ENCODE results near the gene NAIF1. TPM values are rescaled to one million over a fixed set of nuclear protein-coding genes. Genes with fewer than 3 reads are reported as not detected.

Gene NAIF1
- total and polyA plus RNA-seq, 7 donors, result 5.5 to 11.0 (median 8.4) TPM

DNA sequence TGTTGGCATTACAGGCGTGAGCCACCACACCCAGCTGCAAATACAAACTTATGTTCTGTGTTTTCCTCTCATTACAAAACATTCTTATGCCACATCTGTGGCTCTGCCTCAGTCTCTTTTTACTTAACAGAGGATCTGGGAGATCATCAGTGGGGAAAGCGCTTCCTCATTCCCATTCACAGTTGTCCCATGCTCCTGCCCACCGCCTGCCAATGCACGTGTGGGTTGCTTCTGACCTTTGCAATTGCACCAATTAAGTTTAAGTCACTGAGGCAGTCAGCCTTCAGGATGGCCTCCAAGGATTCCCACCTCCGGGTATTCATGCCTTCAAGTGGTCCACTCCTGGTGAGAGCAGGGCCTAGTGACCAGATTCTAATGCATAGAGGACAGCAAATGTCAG is 51.4 kb downstream of the NAIF1 start:
- DNase-seq, result no peak
- no peak overlapping the region for H3K27ac ChIP-seq
- no peaks in the 10 kb centered on the region for H3K4me1 ChIP-seq
- WGBS, 2 donors, result 84 to 90% methylated on average over 5 of the region's 5 CpGs
- intact Hi-C loops (cut with DNase I), result no loop called here
- H3K9me3 ChIP-seq, result no peaks in the 10 kb centered on the region
- H3K36me3 ChIP-seq, result no peaks in the 10 kb centered on the region
- no peaks in the 10 kb centered on the region for H3K27me3 ChIP-seq
- TF ChIP-seq POLR2A (IDR thresholded peaks at IDR 0.05), result no peak
- TF ChIP-seq, protein P1, sequence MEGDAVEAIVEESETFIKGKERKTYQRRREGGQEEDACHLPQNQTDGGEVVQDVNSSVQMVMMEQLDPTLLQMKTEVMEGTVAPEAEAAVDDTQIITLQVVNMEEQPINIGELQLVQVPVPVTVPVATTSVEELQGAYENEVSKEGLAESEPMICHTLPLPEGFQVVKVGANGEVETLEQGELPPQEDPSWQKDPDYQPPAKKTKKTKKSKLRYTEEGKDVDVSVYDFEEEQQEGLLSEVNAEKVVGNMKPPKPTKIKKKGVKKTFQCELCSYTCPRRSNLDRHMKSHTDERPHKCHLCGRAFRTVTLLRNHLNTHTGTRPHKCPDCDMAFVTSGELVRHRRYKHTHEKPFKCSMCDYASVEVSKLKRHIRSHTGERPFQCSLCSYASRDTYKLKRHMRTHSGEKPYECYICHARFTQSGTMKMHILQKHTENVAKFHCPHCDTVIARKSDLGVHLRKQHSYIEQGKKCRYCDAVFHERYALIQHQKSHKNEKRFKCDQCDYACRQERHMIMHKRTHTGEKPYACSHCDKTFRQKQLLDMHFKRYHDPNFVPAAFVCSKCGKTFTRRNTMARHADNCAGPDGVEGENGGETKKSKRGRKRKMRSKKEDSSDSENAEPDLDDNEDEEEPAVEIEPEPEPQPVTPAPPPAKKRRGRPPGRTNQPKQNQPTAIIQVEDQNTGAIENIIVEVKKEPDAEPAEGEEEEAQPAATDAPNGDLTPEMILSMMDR (IDR thresholded peaks at IDR 0.05), result no peak
- no peak overlapping the region for H3K4me3 ChIP-seq

Other genes with a start within 250 kb of the NAIF1 start
- gene ENG, start 212.7 kb downstream of the NAIF1 start, total RNA-seq, result 10 to 100 TPM; 17.1 to 28.5 (median 20.6) TPM
- gene ENG, start 212.7 kb downstream of the NAIF1 start, polyA plus RNA-seq, result 10 to 100 TPM in 2 of 3 donors, 1 to 10 TPM in 1; 5.4 to 50.4 (median 25.7) TPM
- gene AK1, start 189.6 kb downstream of the NAIF1 start, total RNA-seq, result 10 to 100 TPM; 28.8 to 73.2 (median 48.7) TPM
- 100 to 1,000 TPM in 1 of 3 donors, 10 to 100 TPM in 2; 85.9 to 254 (median 85.9) TPM for gene AK1, start 189.6 kb downstream of the NAIF1 start, polyA plus RNA-seq
- 100 to 1,000 TPM; 107 to 125 (median 114) TPM for gene ST6GALNAC6, start 167.7 kb downstream of the NAIF1 start, total RNA-seq
- 100 to 1,000 TPM in 1 of 3 donors, 10 to 100 TPM in 2; 35.6 to 112 (median 87.1) TPM for gene ST6GALNAC6, start 167.7 kb downstream of the NAIF1 start, polyA plus RNA-seq
- gene ST6GALNAC4, start 150.3 kb downstream of the NAIF1 start, total RNA-seq, result 10 to 100 TPM; 22.8 to 27.7 (median 25.5) TPM
- 10 to 100 TPM; 25.2 to 51.1 (median 37.7) TPM for gene ST6GALNAC4, start 150.3 kb downstream of the NAIF1 start, polyA plus RNA-seq
- gene PIP5KL1, start 136.5 kb downstream of the NAIF1 start, total RNA-seq, result 1 to 10 TPM in 3 of 4 donors, under 1 TPM in 1; 0.16 to 4.2 (median 2.6) TPM
- 1 to 10 TPM in 1 of 3 donors, under 1 TPM in 1, not detected in 1; 0.70 to 1.8 TPM for gene PIP5KL1, start 136.5 kb downstream of the NAIF1 start, polyA plus RNA-seq
- gene DPM2, start 129.5 kb downstream of the NAIF1 start, total RNA-seq, result 10 to 100 TPM in 2 of 4 donors, 1 to 10 TPM in 2; 6.0 to 11.9 (median 9.7) TPM
- gene DPM2, start 129.5 kb downstream of the NAIF1 start, polyA plus RNA-seq, result 10 to 100 TPM; 17.3 to 41.9 (median 24.6) TPM
- gene EEIG1, start 86.3 kb downstream of the NAIF1 start, total RNA-seq, result 10 to 100 TPM; 10.9 to 32.7 (median 19.2) TPM
- 10 to 100 TPM; 69.1 to 92.0 (median 77.0) TPM for gene EEIG1, start 86.3 kb downstream of the NAIF1 start, polyA plus RNA-seq
- 10 to 100 TPM; 10.2 to 77.2 (median 12.9) TPM for gene SLC25A25, start 912 bp upstream of the NAIF1 start, total RNA-seq
- 10 to 100 TPM; 16.6 to 19.4 (median 16.8) TPM for gene SLC25A25, start 912 bp upstream of the NAIF1 start, polyA plus RNA-seq
- 100 to 1,000 TPM in 2 of 4 donors, 10 to 100 TPM in 2; 60.0 to 119 (median 97.5) TPM for gene PTGES2, start 60.4 kb upstream of the NAIF1 start, total RNA-seq
- 10 to 100 TPM; 56.5 to 82.2 (median 66.1) TPM for gene PTGES2, start 60.4 kb upstream of the NAIF1 start, polyA plus RNA-seq
- not detected for gene LCN2, start 82.1 kb upstream of the NAIF1 start, total RNA-seq
- gene LCN2, start 82.1 kb upstream of the NAIF1 start, polyA plus RNA-seq, result 1,000 to 10,000 TPM in 1 of 3 donors, 10 to 100 TPM in 1, 1 to 10 TPM in 1; 9.6 to 1,818 (median 79.8) TPM
- 100 to 1,000 TPM; 158 to 273 (median 204) TPM for gene BBLN, start 92.9 kb upstream of the NAIF1 start, total RNA-seq
- gene BBLN, start 92.9 kb upstream of the NAIF1 start, polyA plus RNA-seq, result 100 to 1,000 TPM; 111 to 123 (median 113) TPM
- 100 to 1,000 TPM in 1 of 4 donors, 10 to 100 TPM in 3; 60.2 to 116 (median 68.5) TPM for gene CIZ1, start 124.3 kb upstream of the NAIF1 start, total RNA-seq
- gene CIZ1, start 124.3 kb upstream of the NAIF1 start, polyA plus RNA-seq, result 10 to 100 TPM; 25.7 to 58.3 (median 46.8) TPM
- gene DNM1, start 136.1 kb upstream of the NAIF1 start, total RNA-seq, result 10 to 100 TPM in 2 of 4 donors, 1 to 10 TPM in 2; 7.7 to 40.2 (median 12.9) TPM
- 1 to 10 TPM in 2 of 3 donors, under 1 TPM in 1; 0.46 to 9.3 (median 1.2) TPM for gene DNM1, start 136.1 kb upstream of the NAIF1 start, polyA plus RNA-seq
- 100 to 1,000 TPM in 1 of 4 donors, 10 to 100 TPM in 3; 76.0 to 104 (median 86.5) TPM for gene GOLGA2, start 208.7 kb upstream of the NAIF1 start, total RNA-seq
- 10 to 100 TPM; 48.1 to 82.7 (median 50.5) TPM for gene GOLGA2, start 208.7 kb upstream of the NAIF1 start, polyA plus RNA-seq
- gene SWI5, start 209.0 kb upstream of the NAIF1 start, total RNA-seq, result 10 to 100 TPM; 18.0 to 35.7 (median 23.4) TPM
- 10 to 100 TPM; 23.4 to 27.3 (median 24.1) TPM for gene SWI5, start 209.0 kb upstream of the NAIF1 start, polyA plus RNA-seq

Measured in sigmoid colon (tissue), 7 donors.